OCI-LY1 (cell line): Measurements from ENCODE around the gene SAP30BP.

Source experiments
- H2AFZ ChIP-seq: fragments of 200-600 bp; sonication (generic), shearing (Covaris generic); 2 replicates; pipeline ENCODE4 v1.6.0; 2014; ENCODE audit warnings: antibody characterized with exemption, mild to moderate bottlenecking, low read length
- H3F3A ChIP-seq: fragments of 200-600 bp; sonication (generic), shearing (Covaris generic); 2 replicates; pipeline ENCODE4 v1.6.0; 2014; ENCODE audit warnings: mild to moderate bottlenecking, antibody characterized with exemption, low read length, moderate library complexity; ENCODE audit not compliant: insufficient read depth
- H3K27ac ChIP-seq: fragments of 200-600 bp; sonication (generic); 2 replicates; pipeline ENCODE4 v1.5.1; 2014; ENCODE audit warnings: low read length, mixed run types, mild to moderate bottlenecking, low read depth; ENCODE audit not compliant: poor library complexity, severe bottlenecking
- H3K27me3 ChIP-seq: fragments of 200-600 bp; sonication (generic); 2 replicates; pipeline ENCODE4 v1.6.0; 2014; ENCODE audit warnings: antibody characterized with exemption, mild to moderate bottlenecking, low read length, moderate library complexity; ENCODE audit not compliant: insufficient read depth
- H3K36me3 ChIP-seq: fragments of 200-600 bp; sonication (generic); 2 replicates; pipeline ENCODE4 v1.6.1; 2014; ENCODE audit warnings: mild to moderate bottlenecking, antibody characterized with exemption, low read length, moderate library complexity, mixed read lengths; ENCODE audit not compliant: insufficient read depth
- H3K4me1 ChIP-seq: fragments of 200-600 bp; sonication (generic); 2 replicates; pipeline ENCODE4 v1.5.1; 2014; ENCODE audit warnings: mild to moderate bottlenecking, low read length, moderate library complexity; ENCODE audit not compliant: insufficient read depth, severe bottlenecking
- H3K4me2 ChIP-seq: fragments of 200-600 bp; sonication (generic), shearing (Covaris generic); 2 replicates; pipeline ENCODE4 v1.6.1; 2014; ENCODE audit warnings: low read length
- H3K4me3 ChIP-seq: fragments of 200-600 bp; sonication (generic); 2 replicates; pipeline ENCODE4 v1.5.1; 2014; ENCODE audit warnings: low read length, low read depth, mild to moderate bottlenecking, mixed read lengths; ENCODE audit not compliant: poor library complexity, severe bottlenecking
- H3K79me2 ChIP-seq: fragments of 200-600 bp; shearing (Covaris generic); 2 replicates; pipeline ENCODE4 v1.6.1; 2016; ENCODE audit warnings: mixed run types, low read length, mixed read lengths; ENCODE audit not compliant: insufficient read depth
- H3K9ac ChIP-seq: fragments of 200-600 bp; sonication (generic), shearing (Covaris generic); 2 replicates; pipeline ENCODE4 v1.6.1; 2014; ENCODE audit warnings: mild to moderate bottlenecking, low read length, mixed read lengths
- H3K9me2 ChIP-seq: fragments of 200-600 bp; sonication (generic), shearing (Covaris generic); 2 replicates; pipeline ENCODE4 v1.6.1; 2014; ENCODE audit warnings: low read depth, mild to moderate bottlenecking, low read length, mixed read lengths
- H3K9me3 ChIP-seq: fragments of 200-600 bp; shearing (Covaris generic); 2 replicates; pipeline ENCODE4 v1.6.1; 2014; ENCODE audit warnings: low read length, mixed read lengths
- H4K20me1 ChIP-seq: fragments of 200-600 bp; sonication (generic), shearing (Covaris generic); 2 replicates; pipeline ENCODE4 v1.6.0; 2016; ENCODE audit warnings: mild to moderate bottlenecking, low read length; ENCODE audit not compliant: insufficient read depth
- CTCF ChIP-seq: fragments of 200-600 bp; sonication (generic), shearing (Covaris generic); IDR thresholded peaks from 2 replicates; pipeline ENCODE4 v1.5.1; 2017; ENCODE audit warnings: mild to moderate bottlenecking, antibody characterized with exemption, low read length, moderate library complexity, mixed read lengths
- EZH2 ChIP-seq: fragments of 200-600 bp; sonication (generic), shearing (Covaris generic); IDR thresholded peaks from 2 replicates; pipeline ENCODE4 v1.8.0; 2017; ENCODE audit warnings: borderline replicate concordance, mixed run types, mild to moderate bottlenecking, antibody characterized with exemption, low read length, moderate library complexity, mixed read lengths

The SAP30BP gene

GRCh38 chr17:75645501-75645888 lies 21.6 kb upstream of the SAP30BP start:
- H2AFZ ChIP-seq, result no peak overlapping the region
- H3K79me2 ChIP-seq, result no peaks in the 10 kb centered on the region
- H3K9me3 ChIP-seq, result no peaks in the 10 kb centered on the region
- H3F3A ChIP-seq, result no peaks in the 10 kb centered on the region
- no peak overlapping the region for H3K9ac ChIP-seq
- peaks cover 35% of the 10 kb centered on the region; the same call in 1 of the 2 replicates for H3K36me3 ChIP-seq
- peaks cover 8% of the 10 kb centered on the region for H3K4me1 ChIP-seq
- no peaks in the 10 kb centered on the region for H3K27me3 ChIP-seq
- no peaks in the 10 kb centered on the region for H3K9me2 ChIP-seq
- no peak for TF ChIP-seq EZH2
- TF ChIP-seq CTCF, result no peak
- H3K27ac ChIP-seq, result no peak overlapping the region
- H3K4me3 ChIP-seq, result no peak overlapping the region
- no peak overlapping the region for H3K4me2 ChIP-seq
- no peaks in the 10 kb centered on the region for H4K20me1 ChIP-seq

GRCh38 chr17:75645889-75646637 lies 21.1 kb upstream of the SAP30BP start:
- no peak overlapping the region for H3K9ac ChIP-seq
- H3K79me2 ChIP-seq, result no peaks in the 10 kb centered on the region
- H3K4me2 ChIP-seq, result no peak overlapping the region
- H2AFZ ChIP-seq, result no peak overlapping the region
- no peaks in the 10 kb centered on the region for H3K9me2 ChIP-seq
- H4K20me1 ChIP-seq, result no peaks in the 10 kb centered on the region
- H3F3A ChIP-seq, result no peaks in the 10 kb centered on the region
- H3K4me1 ChIP-seq, result peaks cover 10% of the 10 kb centered on the region
- H3K36me3 ChIP-seq, result peaks cover 41% of the 10 kb centered on the region; the same call in 1 of the 2 replicates
- no peak for TF ChIP-seq CTCF
- no peak for TF ChIP-seq EZH2
- no peak overlapping the region for H3K27ac ChIP-seq
- H3K4me3 ChIP-seq, result no peak overlapping the region
- H3K9me3 ChIP-seq, result no peaks in the 10 kb centered on the region
- no peaks in the 10 kb centered on the region for H3K27me3 ChIP-seq

DNA sequence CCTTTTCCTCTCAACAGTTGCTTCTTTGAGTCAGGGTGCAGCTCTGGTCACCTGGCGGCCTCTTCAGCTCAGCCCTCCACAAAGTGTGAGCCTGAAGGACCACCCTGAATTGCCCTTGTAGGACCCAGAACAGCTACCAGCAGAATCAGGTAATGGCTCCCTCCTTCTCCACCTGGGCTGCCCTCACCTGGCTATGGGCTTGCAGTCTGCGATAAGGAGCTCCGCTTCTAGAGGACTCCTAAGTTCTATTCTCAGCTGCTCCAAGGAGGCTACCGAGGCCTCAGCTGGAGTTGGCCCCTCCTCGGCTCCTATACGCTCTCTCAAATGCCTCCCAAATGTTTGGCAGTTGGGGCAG lies 20.5 kb upstream of the SAP30BP start:
- Histone ChIP-seq H3K27me3 (no peaks in the 10 kb centered on the region), H3K9me3 (no peaks in the 10 kb centered on the region), H3K27ac (no peak overlapping the region), H3K9ac (no peak overlapping the region), H3K36me3 (peaks cover 46% of the 10 kb centered on the region; the same call in 1 of the 2 replicates), H3K4me2 (no peak overlapping the region), H2AFZ (no peak overlapping the region), H3K4me3 (no peak overlapping the region), H3F3A (no peaks in the 10 kb centered on the region), H4K20me1 (no peaks in the 10 kb centered on the region), H3K9me2 (no peaks in the 10 kb centered on the region), H3K4me1 (peaks cover 10% of the 10 kb centered on the region), H3K79me2 (no peaks in the 10 kb centered on the region)
- no peak for TF ChIP-seq EZH2
- TF ChIP-seq CTCF, result no peak
